CD4-positive, alpha-beta T cell treated with Interleukin-17A for 1 hour (primary cell): ENCODE data around the gene HOXA13.

Experiments used
- DNase-seq: peaks from one replicate; pipeline ENCODE4 v3.0.0-alpha.2; 2020

HOXA13 gene

GRCh38 chr7:27157702-27158431, 42.0 kb downstream of the HOXA13 start:
- DNase-seq = no peak

GRCh38 chr7:27156916-27157701, 42.8 kb downstream of the HOXA13 start:
- no peak for DNase-seq

GRCh38 chr7:27156508-27156898, 43.4 kb downstream of the HOXA13 start, which contains the start of gene HOXA7:
Gene HOXA7, minus strand, starts transcription at chr7:27156675. Its CDS starts 130 bp downstream, at chr7:27156545.
- DNase-seq = no peak

GRCh38 chr7:27155816-27156507, 43.9 kb downstream of the HOXA13 start:
- no peak for DNase-seq

- peak; percentile 29 for DNase-seq
Measured at GRCh38 chr7:27154901-27155815, 44.7 kb downstream of the HOXA13 start.

GRCh38 chr7:27154369-27154768, 45.5 kb downstream of the HOXA13 start:
- no peak for DNase-seq

- no peak for DNase-seq
Measured at GRCh38 chr7:27153526-27153925, 46.4 kb downstream of the HOXA13 start.

GRCh38 chr7:27152816-27153442, 47.0 kb downstream of the HOXA13 start:
- DNase-seq = no peak

GRCh38 chr7:27151931-27152815, 47.7 kb downstream of the HOXA13 start, which contains the start of gene HOXA3:
Gene HOXA3, minus strand, starts transcription at chr7:27152583. Its CDS starts 41,943 bp downstream, at chr7:27110640.
- no peak for DNase-seq

- no peak for DNase-seq
Measured at GRCh38 chr7:27151341-27151930, 48.5 kb downstream of the HOXA13 start.

- DNase-seq = peak; percentile 63
Measured at GRCh38 chr7:27150568-27151340, 49.1 kb downstream of the HOXA13 start.

GRCh38 chr7:27149842-27150567, 49.9 kb downstream of the HOXA13 start:
- DNase-seq = no peak

- no peak for DNase-seq
Measured at GRCh38 chr7:27148756-27149641, 50.9 kb downstream of the HOXA13 start.

- DNase-seq = no peak
Measured at GRCh38 chr7:27148031-27148755, 51.7 kb downstream of the HOXA13 start.

GRCh38 chr7:27147199-27148030, 52.5 kb downstream of the HOXA13 start, which contains the start of gene HOXA6:
Gene HOXA6, minus strand, starts transcription at chr7:27147774. Its CDS starts 25 bp downstream, at chr7:27147749.
- no peak for DNase-seq
